Measurements from ENCODE around the gene SLC16A3.

Gene SLC16A3

DNA sequence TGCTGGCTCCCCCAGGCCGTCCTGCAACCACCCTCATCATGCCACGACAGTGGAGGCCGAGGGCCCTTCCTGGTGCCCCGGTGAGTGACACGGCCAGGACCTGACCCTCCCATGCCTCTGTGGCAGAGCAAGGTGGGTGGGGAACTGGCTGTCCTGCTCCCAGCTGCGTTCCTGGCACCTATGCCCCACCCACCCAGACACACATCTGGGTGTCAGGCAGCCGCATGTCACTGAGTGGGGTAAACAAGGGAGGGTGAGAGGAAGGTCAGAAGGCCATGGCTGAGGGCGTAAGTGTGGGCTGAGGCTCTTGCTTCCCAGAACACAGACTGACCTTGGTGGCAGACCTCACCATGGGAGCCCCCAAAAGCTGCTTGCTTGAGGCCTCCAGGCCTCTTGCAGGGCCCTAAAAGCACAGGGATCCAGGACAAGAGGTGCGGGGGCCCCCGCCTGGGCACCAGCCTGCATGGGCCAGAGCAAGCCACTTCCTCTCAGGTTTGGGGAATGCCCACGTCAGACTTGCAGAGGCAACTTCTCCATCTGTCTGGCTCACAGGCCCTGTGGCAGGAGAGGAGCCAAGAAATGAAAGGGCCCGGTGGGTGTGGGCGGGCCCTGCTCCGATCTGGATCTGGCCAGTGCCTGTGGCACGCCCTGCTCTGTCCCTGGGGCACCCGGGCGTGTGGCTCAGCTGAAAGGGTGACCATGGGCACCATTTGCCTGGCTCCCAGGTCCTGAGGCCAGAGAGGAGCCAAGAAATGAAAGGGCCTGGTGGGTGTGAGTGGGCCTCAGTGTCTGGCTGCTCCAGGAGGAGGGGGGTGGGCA, 12.3 kb upstream of the SLC16A3 start:
- Histone ChIP-seq H3K27me3 (no peaks in the 10 kb centered on the region), H3K4me1 (peaks cover 13% of the 10 kb centered on the region), H3K36me3 (no peaks in the 10 kb centered on the region), H3K9me3 (no peaks in the 10 kb centered on the region), H3K4me3 (ENCODE audit: low read depth, low read length) (no peak overlapping the region)
- peak; percentile 70 for DNase-seq
- TF ChIP-seq, protein P1, sequence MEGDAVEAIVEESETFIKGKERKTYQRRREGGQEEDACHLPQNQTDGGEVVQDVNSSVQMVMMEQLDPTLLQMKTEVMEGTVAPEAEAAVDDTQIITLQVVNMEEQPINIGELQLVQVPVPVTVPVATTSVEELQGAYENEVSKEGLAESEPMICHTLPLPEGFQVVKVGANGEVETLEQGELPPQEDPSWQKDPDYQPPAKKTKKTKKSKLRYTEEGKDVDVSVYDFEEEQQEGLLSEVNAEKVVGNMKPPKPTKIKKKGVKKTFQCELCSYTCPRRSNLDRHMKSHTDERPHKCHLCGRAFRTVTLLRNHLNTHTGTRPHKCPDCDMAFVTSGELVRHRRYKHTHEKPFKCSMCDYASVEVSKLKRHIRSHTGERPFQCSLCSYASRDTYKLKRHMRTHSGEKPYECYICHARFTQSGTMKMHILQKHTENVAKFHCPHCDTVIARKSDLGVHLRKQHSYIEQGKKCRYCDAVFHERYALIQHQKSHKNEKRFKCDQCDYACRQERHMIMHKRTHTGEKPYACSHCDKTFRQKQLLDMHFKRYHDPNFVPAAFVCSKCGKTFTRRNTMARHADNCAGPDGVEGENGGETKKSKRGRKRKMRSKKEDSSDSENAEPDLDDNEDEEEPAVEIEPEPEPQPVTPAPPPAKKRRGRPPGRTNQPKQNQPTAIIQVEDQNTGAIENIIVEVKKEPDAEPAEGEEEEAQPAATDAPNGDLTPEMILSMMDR (IDR thresholded peaks at IDR 0.05; ENCODE audit: low read depth, low read length) = no peak

DNA sequence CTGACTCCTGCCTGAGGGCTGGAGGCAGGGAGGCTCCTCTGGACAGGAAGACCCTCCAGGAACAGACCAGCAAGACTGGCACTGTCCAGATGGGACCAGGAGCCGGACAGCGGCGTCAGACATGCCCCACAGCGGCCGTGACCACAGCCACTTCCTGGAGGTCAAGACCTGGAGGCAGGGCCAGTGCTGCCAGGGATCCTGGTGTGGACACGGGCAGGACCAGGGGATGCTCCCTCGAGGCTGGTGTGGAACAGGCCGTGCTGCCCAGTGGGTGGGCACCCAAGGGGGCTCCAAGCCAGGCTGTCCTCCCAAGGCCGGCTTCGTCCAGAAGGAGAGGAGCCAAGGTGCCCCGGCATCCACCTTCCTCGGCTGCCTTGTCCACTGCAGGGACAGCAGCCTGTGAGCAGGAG, 11.7 kb upstream of the SLC16A3 start:
- Histone ChIP-seq H3K9me3 (no peaks in the 10 kb centered on the region), H3K36me3 (no peaks in the 10 kb centered on the region), H3K27me3 (no peaks in the 10 kb centered on the region), H3K4me1 (peaks cover 13% of the 10 kb centered on the region), H3K4me3 (ENCODE audit: low read depth, low read length) (no peak overlapping the region)
- TF ChIP-seq, protein P1 (IDR thresholded peaks at IDR 0.05; ENCODE audit: low read depth, low read length) = no peak
- no peak for DNase-seq

DNA sequence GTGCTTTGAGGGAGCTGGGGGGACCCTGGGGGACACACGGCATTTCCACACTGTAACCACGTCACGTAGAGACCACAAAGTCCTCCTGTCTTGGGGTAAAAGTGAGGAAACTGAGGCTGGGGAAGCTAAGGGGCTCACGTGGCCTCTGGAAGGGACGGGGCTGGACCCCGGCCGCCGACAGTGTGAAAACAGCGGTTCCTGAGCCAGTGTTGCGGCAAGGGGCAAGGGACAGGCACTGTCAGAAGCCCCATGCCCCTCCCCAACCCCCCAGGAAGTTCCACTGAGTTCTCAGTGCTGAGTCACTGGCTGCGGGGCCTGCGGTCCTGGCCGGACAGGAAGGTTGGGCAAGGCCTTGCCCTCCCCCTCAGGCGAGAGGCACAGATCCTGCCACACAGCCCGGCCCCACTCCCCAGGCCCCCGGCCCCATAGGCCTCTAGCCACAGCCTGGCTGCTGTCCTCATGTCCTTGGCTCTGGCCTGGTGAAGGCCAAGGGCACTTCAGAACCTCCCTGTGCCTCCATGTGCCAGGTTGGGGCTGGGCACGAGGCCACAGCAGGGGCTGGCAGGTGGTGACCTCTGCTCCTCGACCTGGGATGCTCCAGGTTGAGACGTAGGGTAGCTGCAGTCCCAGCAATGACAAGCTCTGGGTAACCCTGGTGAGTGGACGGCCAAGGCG, 11.2 kb upstream of the SLC16A3 start:
- no peaks in the 10 kb centered on the region for H3K9me3 ChIP-seq
- TF ChIP-seq, protein P1 (IDR thresholded peaks at IDR 0.05; ENCODE audit: low read depth, low read length) = no peak
- H3K36me3 ChIP-seq = no peaks in the 10 kb centered on the region
- peaks cover 13% of the 10 kb centered on the region for H3K4me1 ChIP-seq
- H3K4me3 ChIP-seq (ENCODE audit: low read depth, low read length) = no peak overlapping the region
- no peaks in the 10 kb centered on the region for H3K27me3 ChIP-seq
- DNase-seq = peak; percentile 19

DNA sequence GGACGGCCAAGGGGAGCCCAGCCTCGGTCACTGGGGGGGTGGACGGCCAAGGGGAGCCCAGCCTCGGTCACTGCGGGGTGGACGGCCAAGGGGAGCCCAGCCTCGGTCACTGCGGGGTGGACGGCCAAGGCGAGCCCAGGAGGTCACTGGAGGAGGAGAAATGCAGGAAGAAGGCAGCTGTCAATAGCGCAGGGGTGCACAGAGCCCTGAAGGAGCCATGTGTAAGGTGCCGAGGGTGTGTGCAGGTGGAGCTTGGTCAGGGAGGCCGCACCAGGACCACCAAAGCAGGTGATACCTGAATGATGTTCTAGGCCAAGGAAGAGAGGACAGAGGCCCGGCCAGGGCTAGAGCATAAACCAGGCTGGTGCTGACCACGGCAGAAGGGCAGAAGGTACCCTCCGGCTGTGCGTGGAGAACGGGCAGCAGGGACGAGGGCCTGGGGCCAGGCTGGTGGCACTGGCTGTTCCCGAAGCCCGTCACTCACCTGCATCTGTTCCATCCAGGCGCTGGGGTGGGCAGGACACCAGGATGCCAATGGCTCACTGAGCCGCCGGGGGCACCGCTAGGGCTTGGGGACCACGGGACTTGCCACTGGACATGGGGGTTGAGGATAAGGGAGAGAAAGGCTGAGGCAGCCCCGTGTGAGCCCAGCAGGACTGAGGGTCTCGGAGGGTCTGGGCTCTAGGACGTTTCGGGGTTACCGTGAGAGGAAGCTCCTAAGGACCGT, 10.3 kb upstream of the SLC16A3 start:
- Histone ChIP-seq H3K4me3 (ENCODE audit: low read depth, low read length) (no peak overlapping the region), H3K36me3 (no peaks in the 10 kb centered on the region), H3K4me1 (peaks cover 13% of the 10 kb centered on the region), H3K27me3 (no peaks in the 10 kb centered on the region), H3K9me3 (no peaks in the 10 kb centered on the region)
- DNase-seq = no peak
- TF ChIP-seq, protein P1 (IDR thresholded peaks at IDR 0.05; ENCODE audit: low read depth, low read length) = no peak

DNA sequence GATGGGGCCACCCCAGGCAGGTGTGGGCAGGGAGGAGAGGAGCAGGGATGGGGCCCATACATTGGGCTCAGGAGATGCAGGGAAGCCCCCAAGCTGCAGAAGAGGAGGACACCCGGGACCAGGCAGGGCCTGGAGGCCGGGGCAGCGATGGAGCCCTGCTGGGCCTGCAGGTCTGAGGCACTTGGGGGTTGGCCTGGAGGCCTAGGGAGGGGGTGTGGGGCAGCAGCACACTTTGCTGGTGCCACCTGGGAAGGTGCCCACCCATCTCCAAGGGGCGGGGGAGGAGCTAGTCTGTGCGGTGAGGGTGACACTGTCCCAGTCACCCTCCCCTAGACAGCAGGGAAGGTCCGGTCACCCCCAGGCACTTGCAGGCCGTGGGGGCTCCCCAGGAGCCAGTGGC, 9.8 kb upstream of the SLC16A3 start:
- no peaks in the 10 kb centered on the region for H3K27me3 ChIP-seq
- no peaks in the 10 kb centered on the region for H3K36me3 ChIP-seq
- H3K4me1 ChIP-seq = peaks cover 13% of the 10 kb centered on the region
- H3K4me3 ChIP-seq (ENCODE audit: low read depth, low read length) = no peak overlapping the region
- TF ChIP-seq, protein P1 (IDR thresholded peaks at IDR 0.05; ENCODE audit: low read depth, low read length) = no peak
- no peaks in the 10 kb centered on the region for H3K9me3 ChIP-seq
- DNase-seq = no peak
